DMS114 treated with DMSO at 0.1 percent for 48 hours (cell line): ENCODE measurements around the gene NIN.

Experiments
- DNase-seq: peaks from one replicate; lab custom pipeline; 2025; ENCODE audit not compliant: unreplicated experiment; lab: John Stamatoyannopoulos, UW

Gene NIN

DNA sequence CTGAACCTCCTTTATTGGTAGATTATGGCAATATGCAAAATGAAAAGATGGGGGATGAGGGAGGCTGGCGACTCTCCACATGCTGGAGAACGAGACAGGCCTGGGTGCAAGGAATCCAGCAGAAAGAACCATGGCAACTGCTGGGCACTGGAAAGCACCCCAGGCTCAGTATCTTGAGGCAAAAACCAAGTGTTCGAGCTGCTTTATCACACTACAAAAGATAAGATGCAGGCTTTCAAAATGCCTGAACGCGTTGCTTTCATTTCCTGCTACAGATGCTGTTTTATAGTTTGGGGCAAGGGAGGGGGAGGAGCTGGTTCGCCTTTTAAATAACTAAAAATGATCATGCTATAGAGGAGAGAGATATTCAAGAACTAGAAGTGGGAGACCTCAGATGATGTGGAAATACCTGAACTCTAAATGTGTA lies 38.9 kb downstream of the NIN start:
- no peak for DNase-seq

DNA sequence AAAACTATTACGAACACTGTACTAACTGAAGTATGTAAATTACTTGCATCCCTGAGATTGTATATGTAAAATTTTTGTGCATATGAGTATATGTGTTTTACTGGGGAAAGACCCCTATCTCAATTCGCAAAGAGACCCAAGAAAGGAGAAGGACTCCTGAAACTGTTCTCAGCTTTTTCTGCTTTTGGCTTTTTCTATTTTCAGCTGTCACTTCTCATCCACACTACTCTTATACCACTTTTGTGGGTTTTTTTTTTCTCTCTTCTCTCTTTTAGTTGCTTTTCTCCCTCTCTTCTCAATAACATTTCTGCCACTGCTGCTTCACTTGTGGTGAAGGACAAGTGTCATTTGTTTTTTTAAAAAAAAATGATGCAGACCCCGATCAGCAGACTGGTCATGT lies 39.8 kb downstream of the NIN start:
- DNase-seq = no peak

DNA sequence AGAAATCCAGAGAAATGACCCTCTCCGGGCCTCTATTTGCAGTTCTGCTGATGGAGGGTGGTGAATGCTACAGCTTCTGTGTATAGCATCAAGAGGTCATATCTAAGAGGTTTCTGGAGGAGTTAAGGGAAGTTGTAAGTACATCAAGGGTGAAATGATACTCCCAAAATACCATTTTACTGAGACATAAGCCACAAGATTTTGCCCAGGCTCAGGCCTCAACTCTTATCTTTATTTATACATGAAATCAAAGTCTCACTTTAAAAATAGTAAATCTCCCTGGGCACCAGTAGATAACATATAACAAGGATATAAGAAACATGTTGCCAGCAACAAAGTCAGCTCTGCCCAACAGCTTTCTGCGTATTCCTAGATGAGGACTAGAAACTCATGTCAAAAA lies 40.4 kb downstream of the NIN start:
- no peak for DNase-seq

DNA sequence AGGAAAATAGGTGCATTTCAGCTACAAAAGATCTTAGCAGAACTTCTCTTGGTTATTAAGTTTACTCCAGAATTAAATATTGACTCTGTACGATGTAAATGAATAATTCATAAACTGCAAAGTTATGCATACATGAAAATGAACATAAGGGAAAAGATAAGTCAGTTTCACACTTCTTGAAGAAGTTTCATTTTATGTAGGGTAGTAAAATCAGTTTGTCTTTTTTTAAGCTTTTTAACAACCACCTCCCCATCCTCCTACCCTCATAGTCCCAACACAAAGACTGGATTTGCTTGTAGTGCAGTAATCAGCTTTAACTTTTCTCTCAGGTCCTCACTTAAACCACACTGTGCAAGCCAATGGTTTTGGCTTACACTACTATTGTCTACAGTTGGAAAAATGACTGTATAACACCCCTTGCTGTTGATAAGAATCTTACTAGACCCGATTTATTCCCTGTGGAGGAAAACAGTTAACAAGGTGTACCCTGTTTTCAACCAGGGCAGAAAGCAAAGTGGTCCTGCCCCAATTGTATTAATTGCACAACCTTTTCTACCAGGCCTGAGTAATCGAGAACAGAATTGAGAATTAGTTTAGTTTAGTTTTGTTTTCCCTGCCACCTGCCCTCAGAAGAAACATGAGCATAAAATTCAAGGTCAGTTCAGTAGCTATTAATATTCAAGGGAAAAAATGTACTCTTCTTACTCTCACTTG lies 44.1 kb downstream of the NIN start:
- no peak for DNase-seq

DNA sequence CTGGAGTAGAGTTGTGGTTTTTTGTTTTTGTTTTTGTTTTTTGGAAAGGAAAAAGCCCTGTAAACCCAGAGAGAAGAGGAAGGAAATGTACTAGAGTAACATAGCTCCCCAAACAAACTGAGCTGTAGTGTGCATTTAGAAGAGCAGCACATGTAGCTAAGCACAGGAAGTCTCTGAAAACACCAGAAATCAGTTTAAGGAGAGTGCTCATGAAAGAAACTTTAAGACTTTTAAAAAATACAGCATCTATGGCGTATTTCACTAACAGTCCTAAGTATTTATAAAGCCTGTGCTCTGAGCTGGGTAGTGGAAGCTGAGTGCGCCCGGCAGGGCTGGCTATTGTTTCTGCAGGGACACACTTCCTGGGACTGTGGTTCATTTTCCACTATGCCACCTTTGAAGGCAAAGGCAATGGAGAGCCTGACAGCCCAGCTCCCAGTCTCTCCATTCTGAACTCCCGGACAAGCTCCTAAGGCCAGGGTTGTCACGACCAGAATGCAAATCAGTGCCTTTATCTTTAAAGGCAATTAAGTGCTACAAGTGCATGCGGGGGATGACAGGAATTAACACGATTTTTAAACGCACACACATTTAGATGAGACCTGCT lies 45.4 kb downstream of the NIN start:
- no peak for DNase-seq

DNA sequence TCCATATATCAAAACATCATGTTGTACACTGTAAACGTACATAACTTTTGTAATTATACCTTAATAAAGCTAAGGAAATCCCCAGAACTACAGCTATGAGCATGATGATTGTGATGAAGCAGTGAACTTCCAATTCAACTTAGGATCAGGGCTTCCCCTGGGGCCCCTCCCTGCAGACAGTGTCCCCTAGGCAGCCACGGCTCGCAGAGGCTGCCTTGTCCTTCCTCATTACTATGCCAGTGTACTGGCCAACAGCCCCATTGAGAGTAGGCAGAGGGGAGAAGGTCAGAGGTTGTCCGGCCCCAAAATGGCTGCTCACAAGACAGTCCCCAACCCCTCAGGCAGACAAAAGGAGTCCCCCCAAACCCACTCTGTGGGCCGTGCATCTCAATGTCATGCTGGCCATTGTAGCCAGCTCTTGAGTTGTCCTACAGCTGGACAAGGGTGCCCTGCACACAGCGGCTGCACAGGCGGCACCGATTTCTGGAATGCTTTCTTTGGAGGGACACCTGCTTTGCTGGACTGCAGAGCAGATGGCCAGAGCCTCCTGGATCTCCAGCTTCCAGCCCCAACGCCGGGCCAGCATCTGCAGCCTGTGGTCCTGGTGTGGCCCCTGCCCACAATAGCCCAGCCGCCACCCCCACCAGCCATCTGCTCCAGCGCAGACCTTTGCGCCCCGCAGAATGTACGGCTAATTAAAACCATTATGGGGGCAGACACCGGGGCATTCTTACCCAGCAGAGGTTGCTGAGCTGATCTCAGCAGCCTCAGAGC lies 46.1 kb downstream of the NIN start:
- DNase-seq = no peak

DNA sequence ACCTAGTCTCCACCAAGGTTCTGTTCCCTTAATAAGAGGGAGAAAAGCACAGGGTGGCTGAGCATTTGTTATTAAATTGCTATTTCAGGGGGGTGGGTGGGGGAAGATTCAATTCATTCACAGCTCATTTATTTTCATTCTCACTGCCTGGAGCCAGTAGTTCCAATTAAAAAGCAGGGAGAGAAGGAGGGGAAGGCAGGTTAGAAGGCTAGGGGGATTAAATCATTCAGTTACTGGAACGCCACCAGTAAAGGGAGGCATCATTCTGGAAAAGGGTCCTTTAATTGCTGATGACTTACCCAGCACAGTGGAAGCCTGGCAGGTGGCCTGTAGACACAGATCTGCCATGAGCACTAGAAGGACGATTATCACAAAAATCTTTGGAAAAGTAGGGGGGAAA lies 47.4 kb downstream of the NIN start:
- DNase-seq = no peak

DNA sequence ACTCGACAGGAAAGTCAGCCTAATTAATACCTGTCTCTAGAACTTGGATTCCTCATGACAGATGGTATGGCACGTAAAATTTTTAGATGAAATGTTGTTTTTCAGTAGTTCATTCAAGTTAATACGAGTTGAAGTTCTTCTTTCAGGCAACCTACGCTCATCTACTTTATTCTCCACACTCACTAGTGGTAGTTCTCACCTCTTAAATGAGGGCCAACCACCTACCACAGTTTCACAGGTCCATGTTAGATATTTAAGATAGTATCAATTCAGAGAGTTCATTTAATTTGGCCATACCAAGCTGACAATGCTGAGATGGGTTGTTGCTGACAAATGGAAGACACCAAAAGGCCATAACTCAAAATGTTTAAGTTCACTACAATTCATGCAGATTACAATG lies 50.6 kb downstream of the NIN start:
- no peak for DNase-seq

DNA sequence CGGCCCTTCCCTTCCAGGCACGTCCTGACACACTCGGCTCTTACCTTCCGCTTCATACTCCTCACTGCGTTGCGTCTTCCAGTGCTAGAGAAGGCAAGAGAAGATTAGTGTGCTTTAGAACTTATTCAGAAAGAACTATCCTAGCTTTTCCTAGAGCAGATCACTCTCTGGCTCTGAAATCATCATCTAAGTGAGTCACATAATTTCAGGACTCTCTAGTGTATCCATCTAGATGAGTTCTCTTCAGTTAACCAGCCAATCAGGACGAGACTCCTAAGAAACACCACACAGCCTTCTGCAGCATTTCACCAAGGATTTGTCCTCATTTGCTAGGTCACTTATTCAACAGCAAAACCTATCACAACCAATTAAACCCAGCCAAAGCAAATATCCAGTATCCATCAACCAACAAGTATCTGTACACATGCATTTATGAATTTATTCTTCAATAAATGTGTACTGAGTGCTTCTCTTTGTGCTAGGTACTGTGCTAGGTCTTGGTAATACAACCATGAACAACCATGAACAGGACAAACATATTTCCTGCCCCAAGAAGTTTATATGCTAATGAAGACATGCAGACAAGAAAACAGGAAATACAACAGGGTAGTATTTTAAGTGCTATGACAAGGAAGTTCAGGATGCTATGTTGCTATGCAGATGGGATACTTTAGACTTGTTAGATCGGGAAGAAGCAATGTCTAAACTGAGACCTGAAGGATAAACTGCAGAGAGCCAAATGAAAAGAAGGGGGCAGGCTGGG lies 52.1 kb downstream of the NIN start:
- DNase-seq = no peak

DNA sequence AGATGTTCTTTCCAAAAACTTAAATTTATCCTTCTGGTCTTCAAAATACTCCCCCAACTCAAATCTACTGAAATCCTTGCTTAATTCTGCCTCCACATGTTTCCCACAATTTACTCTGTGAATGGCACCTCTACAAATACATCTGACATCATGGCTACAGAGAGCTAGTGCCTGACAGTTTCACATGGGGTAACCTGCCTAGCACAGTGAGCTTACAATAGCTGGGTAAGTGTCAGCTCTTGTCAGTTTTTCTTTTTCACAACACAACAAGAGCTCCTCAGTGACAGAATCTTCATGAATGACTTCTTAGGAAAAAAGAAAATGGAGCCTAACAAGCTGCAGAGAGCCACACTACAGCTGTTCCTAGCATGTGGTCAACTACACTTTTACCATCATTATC lies 54.4 kb downstream of the NIN start:
- DNase-seq = no peak

DNA sequence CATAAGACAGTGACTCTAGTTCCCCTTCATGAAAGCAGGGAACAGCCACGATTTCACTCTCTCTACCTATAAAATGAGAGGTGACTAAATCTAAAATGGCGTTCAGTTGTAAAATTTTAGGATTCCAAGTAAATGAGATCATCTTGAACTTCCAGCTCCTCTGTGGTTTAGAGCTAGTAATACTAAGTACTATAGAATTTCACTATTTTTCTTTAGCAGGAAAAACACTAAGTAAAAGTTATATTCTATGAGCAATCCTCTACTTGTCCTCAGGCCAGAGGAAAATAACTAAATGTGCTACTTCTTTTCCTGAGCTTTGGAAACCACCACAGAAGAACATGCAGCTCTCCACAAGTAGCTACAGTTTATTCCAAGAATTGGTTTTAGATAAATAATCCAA lies 55.6 kb downstream of the NIN start:
- DNase-seq = no peak

DNA sequence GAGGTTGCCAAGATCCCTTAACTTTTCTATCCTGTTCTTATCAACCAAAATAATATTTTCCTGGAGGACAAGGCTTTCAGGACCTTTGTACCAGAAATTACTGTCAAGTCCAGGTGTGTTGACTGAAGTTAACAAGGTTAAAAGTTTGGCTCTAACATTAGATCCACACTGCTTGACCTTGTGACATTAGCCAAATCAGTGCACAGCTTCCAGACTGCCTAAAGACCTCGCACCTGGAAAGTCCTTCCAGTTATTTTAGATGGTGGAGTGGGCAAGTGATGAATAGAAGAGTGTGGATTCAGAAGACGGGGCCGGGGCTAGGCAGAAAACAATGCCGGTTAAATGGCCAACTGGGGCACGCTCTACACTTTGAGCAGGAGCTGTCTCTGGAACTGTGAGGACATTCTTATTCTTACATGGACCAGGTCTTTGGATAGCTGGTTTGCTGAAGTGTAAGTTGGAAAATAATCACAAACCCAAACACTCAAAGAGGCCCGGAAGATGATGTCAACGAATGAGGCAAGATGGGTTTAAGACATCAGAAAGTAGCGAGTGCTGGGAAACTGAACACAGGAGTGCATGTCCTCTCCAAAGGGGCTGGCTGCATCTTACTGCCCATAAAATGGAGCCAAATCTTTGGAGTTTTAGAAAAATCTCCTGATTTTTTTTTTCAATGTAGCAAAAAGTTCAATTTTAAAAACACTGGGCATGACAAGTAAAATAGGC lies 56.3 kb downstream of the NIN start:
- no peak for DNase-seq

DNA sequence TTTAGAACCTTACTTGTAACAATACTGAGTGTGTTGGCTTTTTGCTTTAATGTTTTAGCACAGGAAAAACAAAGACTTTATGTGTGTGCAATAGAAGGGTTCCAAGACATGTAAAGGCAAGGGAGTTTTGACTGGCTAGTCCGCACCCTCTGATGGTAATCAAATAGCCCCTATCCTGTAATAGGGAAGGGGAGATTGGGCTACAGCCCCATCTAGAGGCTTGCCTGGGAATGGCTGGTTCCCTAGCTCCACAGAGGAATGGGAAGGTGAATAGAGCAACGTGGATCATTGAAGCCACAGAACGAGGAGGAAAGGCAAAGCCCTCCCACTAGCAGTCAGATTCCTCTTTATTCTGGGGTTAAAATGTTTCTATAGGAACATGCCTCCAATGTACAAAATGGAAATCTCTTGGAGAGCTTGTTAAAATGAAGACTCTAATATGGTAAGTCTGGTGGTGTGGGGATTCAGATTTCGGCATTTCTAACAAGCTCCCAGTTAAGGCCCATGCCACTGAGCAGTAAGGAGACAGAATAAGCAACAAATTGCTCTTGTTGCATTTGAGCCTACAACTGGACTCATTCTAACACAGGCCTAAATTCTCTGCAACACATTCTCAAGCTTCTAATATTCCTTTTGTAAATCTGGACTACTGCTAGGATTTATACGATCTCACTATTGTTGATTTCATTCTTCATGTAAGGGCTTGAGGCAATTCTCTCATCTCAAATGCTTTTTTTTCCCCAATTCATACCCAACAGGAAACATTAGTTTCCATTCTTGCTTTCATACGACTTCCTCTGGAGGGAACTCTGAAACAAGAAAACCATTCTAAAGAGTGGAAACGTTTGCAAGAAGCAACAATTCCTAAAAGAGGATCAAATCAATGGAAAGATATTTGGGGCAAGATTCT lies 57.1 kb downstream of the NIN start:
- peak; percentile 11 for DNase-seq

DNA sequence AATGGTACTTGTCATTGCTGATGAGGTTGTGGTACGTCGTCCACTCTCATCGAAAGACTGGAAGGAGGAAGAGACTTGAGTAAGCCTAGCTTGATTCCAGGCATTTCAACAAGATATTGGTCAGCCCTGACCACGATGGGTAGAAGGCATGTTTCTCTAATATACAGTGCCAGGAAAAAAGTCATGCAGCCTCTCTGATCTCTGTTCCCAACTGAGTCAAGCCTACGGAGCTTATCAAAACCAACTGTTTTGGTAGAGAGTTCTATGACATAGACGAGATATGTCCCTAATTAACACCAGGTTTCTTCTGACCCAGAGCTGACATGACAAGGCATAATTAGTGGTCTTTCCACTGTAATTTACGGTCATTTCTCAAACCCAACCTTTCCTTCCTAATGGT lies 58.5 kb downstream of the NIN start:
- DNase-seq = no peak

DNA sequence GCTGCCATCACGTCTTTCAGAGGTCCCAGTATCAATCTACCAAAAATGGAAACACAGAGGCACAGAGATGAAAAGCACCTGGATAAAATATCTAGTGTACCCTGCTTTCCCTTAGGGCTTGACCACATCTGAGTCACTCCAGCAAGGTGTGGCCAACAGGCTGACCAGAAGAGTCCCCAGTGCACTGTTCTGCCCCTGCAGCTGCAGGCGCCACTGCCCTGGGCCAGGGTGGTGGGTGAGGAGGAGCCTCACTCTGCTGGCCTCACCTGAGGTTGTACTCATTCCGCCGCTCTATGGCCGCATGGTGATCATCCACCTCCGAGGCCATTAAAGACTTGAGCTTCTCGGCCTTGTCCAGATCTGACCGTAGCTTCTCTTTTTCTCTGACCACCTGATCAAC lies 60.4 kb downstream of the NIN start:
- DNase-seq = no peak

DNA sequence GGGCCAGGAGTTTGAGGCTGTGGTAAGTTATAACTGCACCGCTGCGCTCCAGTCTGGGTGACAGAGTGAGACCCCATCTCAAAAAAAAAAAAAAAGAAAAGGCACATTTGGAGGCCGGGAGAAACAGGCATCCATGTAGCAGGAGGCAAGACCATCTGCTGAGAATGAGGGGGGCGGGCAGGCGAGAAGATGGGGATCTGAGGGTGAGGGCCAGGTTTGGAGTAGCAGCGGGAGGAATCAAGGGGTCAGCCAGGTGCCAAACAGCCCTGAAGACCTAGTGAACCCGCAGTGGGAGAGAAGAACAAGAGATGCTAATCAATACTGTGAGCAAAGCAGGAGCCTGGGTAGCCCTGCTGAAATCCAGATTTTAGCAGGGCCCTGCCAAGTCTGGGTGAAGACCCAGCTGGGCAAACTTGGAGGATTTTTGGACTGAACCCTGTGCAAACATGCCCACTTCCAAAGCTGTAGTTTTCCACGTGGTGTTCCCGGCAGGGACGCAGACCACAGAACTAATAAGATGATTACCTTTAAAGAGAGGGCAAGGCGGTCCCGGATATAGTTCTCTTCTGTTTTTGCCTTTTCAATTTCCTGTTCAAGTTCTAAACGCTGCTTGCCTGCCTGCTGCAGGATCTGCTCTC lies 61.0 kb downstream of the NIN start:
- DNase-seq = no peak

DNA sequence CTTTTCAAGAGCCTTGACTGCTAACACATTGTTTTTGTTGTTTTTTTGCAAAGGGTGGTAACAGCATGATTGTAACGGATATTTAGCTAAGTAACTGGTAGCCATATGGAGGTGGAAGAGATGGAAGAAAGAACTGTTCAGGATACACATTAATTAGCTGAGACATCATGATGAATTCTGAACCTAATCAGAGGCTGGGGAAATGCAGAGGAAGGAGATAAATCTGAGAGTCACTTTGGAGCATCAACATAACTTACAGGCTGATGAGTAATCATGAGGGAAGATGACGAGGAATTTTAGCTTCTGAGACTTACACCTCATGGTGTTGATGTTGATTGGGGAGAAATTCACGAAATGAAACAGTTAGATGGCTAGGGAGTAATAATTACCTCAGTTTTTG lies 62.3 kb downstream of the NIN start:
- DNase-seq = no peak

DNA sequence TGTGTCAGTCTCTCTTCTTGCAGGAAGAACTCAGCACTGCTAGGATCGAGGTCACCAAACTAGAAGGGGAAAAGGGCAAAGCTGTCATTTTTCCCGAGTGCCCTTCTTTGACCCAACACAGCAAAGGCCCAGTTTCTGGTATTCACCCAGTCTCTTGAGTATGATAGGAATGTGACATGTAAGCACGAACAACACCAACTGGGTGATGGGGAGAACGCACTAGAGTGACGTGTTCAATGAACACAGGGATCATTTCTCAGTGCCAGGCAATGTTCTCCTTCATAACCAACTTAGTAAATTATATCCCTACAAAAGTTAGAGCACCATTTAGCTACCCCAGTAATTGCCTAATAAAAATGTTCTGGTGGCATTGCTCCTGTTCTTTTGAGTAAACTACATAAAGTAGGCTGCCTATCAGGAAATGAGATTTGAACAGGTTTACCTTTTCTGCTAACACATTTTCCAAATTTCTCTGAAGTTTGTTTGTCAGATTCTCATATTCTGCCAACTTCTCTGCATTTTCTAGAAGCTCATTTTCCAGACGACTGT lies 64.5 kb downstream of the NIN start:
- peak; percentile 4 for DNase-seq

DNA sequence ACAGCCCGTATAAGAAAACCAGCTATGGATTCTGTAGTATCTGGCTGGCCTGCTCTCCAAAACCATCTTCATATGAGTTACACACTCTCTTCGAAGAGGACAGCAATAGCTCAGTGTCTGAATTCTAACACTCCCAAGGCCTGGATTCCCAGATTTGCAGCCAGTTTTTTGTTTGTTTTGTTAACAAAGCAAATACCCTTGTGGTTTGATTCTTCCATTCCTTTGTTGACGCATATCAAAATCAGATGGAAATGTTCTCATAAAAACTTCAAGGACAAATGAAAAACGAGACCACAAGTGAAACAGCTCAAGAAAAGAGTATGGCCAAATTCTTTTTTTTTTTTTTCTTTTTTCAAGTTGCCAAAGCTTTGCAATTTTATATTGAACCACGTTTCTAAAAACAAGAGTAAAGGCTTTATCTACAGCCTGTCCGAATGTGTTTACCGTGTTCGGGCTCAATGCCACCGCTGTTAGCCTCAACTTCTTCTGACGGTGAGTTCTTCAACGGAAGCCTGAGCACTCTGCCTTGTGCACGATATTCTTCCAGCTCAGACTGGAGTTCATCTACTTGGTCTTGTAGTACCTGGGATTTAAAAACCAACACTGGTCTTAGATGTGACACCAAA lies 67.5 kb downstream of the NIN start:
- DNase-seq = no peak
